HUES6 (cell line): ENCODE measurements around the gene ABCA13.

Experiments used
- H3K27ac ChIP-seq: 2 replicates; pipeline ENCODE4 v1.7.0; 2013; ENCODE audit warnings: low read depth, mild to moderate bottlenecking, low read length, inconsistent platforms
- H3K27me3 ChIP-seq: 2 replicates; pipeline ENCODE4 v1.6.1; 2013; ENCODE audit warnings: low read length; ENCODE audit not compliant: control insufficient read depth, insufficient read depth
- H3K36me3 ChIP-seq: 2 replicates; pipeline ENCODE4 v1.6.1; 2013; ENCODE audit warnings: low read length; ENCODE audit not compliant: control insufficient read depth, insufficient read depth
- H3K4me1 ChIP-seq: 2 replicates; pipeline ENCODE4 v1.6.1; 2013; ENCODE audit warnings: low read length; ENCODE audit not compliant: control insufficient read depth, insufficient read depth
- H3K4me3 ChIP-seq: 2 replicates; pipeline ENCODE4 v1.5.1; 2013; ENCODE audit warnings: low read depth, low read length
- H3K9ac ChIP-seq: one replicate; pipeline ENCODE4 v1.6.1; 2013; ENCODE audit warnings: mild to moderate bottlenecking, low read length
- H3K9me3 ChIP-seq: 2 replicates; pipeline ENCODE4 v1.6.1; 2013; ENCODE audit warnings: low read depth, low read length; ENCODE audit not compliant: control insufficient read depth, insufficient read depth

The ABCA13 gene

DNA sequence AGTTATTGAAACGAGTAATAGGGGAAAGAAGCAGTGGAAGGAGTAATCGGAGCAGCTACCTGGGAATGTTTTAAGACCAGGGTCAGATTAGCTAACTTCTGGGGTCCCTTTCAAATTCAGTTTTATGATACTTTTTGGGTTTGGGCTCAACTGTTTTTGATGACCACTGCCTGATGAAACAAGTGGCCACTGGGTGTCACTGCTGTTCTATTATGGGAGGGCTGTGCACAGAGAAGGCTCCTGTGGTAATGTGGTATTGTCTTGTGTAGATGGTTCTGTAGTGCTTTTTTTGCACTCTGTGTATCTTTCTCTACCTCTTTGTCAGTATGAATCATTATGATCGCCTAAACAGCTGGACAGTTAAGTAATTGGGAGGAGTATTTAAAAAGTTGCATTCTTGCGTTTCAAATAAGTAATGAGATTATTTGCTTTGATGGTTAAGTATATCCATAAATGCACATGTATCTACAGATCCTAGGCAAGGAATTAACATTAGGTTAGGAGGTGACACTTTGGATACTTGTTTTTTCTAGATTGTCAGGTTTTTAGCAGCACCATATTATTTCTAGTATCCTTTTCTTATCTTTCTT, 128.4 kb downstream of the ABCA13 start:
- Histone ChIP-seq H3K4me3 (no peak overlapping the region), H3K9me3 (0 out of 2 replicates have a peak, but pooled peaks cover 3% of the 10 kb centered on the region), H3K36me3 (no peaks in the 10 kb centered on the region), H3K27me3 (no peaks in the 10 kb centered on the region), H3K4me1 (peaks cover 16% of the 10 kb centered on the region), H3K9ac (no peak overlapping the region), H3K27ac (no peak overlapping the region)

DNA sequence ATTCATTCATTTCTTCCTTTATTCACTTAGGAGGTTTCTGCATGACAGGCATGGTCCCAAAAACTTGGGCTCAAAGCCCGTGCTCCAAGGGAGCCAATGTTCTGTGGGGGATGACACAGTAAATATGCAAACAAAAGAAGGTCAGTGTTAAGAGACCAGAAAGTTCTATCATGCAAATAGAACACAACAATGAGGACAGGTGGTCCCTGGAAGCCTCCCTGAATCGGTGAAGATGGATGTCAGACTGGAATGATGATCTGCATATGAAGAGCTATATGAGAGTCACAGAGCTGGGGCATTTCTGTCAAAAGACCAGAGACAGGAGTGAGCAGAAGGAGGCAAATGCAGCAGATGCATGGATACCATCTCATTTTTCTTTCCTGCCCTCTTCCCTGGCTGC, 129.0 kb downstream of the ABCA13 start:
- Histone ChIP-seq H3K9ac (no peak overlapping the region), H3K9me3 (0 out of 2 replicates have a peak, but pooled peaks cover 3% of the 10 kb centered on the region), H3K27ac (no peak overlapping the region), H3K36me3 (no peaks in the 10 kb centered on the region), H3K4me3 (no peak overlapping the region), H3K4me1 (peaks cover 16% of the 10 kb centered on the region), H3K27me3 (no peaks in the 10 kb centered on the region)

DNA sequence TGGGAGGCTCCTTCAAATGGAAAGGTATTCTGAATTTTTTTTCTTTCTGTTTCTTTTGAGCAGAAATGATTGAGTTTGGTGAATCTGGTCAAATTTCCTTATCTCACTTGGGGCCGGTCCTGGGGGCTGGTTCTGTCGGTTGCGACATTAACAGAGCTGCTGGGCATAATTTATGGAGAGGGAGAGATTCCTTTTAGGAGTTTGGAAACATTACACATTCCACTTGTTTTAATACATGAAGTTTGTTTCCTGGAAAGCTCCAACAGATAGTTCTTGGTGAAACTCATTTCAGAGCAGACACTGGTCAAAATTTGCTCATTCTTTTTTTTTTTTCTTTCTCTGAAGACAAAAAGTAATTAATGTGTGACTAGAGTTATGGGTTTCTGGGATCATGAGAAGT, 129.9 kb downstream of the ABCA13 start:
- Histone ChIP-seq H3K4me3 (no peak overlapping the region), H3K27me3 (no peaks in the 10 kb centered on the region), H3K27ac (no peak overlapping the region), H3K4me1 (peaks cover 16% of the 10 kb centered on the region), H3K9me3 (0 out of 2 replicates have a peak, but pooled peaks cover 3% of the 10 kb centered on the region), H3K36me3 (no peaks in the 10 kb centered on the region), H3K9ac (no peak overlapping the region)

DNA sequence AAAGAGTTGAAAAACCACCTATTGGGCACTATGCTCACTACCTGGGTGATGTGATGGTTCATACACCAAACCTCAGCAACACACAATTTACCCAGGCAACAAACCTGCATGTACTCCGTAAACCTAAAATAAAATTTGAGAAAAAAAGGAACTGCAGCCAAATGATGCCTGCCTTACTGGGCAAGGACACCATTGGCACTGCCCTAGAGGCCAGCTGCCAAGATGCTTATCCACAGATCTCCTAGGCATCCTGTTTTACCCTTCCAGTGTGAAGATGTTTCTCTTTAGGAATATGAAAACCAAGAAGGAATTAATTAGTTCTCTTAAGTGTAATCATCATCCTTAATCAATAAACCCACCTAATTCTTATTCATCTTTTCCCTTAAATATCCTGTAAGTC, 133.4 kb downstream of the ABCA13 start:
- H3K27me3 ChIP-seq = no peaks in the 10 kb centered on the region
- 0 out of 2 replicates have a peak, but pooled peaks cover 3% of the 10 kb centered on the region for H3K9me3 ChIP-seq
- H3K27ac ChIP-seq = no peak overlapping the region

DNA sequence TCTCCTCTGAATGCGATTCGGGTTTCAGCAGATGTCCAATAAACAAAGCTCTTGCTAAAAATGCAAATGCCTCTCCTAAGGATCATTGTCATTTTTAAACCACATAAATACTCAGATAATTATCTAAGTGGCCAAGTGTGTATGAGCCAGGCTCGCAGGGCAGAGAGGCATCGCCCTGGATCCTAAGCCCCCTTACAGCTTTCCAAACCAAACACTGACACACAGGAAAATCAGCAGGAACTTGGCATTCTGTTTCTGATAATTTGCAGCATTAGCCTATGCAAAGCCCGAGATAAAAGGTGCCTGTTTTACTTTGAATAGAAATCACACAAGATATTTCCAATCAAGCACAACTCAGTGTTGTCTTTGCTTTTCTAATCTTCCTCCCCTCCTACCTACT, 134.4 kb downstream of the ABCA13 start:
- Histone ChIP-seq H3K4me3 (no peak overlapping the region), H3K27ac (no peak overlapping the region), H3K36me3 (no peaks in the 10 kb centered on the region), H3K27me3 (no peaks in the 10 kb centered on the region), H3K4me1 (peaks cover 6% of the 10 kb centered on the region), H3K9ac (no peak overlapping the region), H3K9me3 (0 out of 2 replicates have a peak, but pooled peaks cover 3% of the 10 kb centered on the region)

More for the DNA sequence above, 133.4 kb downstream of the ABCA13 start:
- Histone ChIP-seq H3K9ac (no peak overlapping the region), H3K4me1 (peaks cover 16% of the 10 kb centered on the region), H3K4me3 (no peak overlapping the region), H3K36me3 (no peaks in the 10 kb centered on the region)

DNA sequence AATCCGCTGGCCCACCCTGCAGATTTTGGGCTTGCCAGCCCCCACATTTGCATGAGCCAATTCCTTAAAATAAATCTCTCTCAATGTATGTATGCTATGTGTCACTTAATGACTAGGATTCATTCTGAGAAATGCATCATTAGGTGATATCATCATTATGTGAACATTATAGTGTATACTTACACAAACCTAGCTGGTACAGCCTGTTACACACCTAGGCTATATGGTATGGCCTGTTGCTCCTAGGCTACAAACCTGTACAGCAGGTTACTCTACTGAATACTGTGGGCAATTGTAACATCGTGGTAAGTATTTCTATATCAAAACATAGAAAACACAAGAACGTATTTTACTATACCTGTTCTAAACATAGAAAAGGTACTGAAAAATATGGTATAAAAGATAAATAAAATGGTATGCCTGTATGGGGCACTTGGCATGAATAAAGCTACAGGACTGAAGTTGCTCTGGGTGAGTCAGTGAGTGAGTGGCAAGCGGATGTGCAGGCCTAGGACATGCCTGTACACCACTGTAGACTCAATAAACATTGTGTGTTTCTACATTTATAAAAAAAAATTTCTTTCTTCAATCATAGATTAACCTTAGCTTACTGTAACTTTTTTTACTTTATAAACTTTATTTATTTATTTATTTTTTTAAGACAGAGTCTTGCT, 135.9 kb downstream of the ABCA13 start:
- Histone ChIP-seq H3K27ac (no peak overlapping the region), H3K4me3 (no peak overlapping the region), H3K9ac (no peak overlapping the region), H3K36me3 (no peaks in the 10 kb centered on the region), H3K9me3 (0 out of 2 replicates have a peak, but pooled peaks cover 3% of the 10 kb centered on the region), H3K4me1 (no peaks in the 10 kb centered on the region; the same call in 1 of the 2 replicates), H3K27me3 (no peaks in the 10 kb centered on the region)

DNA sequence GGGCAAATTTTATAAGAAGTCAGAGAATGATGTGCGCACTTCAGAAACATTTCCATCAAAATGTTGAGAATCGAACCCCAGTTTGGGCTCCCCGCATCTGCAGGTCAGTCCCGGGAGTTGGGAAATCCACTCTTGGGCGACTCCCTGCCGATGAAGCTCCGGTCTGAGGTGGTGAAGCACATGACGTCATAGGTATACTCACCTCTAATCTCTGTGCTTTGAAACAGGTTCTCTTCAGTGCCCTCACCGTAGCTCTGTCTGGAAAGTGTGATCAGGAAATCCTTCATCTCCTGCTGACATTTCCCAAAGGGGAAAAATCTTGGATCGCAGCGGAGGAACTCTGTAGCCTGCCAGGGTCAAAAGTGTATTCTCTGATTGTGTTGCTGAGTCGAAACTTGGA, 138.5 kb downstream of the ABCA13 start:
- H3K27ac ChIP-seq = no peak overlapping the region
- no peaks in the 10 kb centered on the region; the same call in 1 of the 2 replicates for H3K4me1 ChIP-seq
- H3K9me3 ChIP-seq = no peaks in the 10 kb centered on the region
- H3K4me3 ChIP-seq = no peak overlapping the region
- no peaks in the 10 kb centered on the region for H3K27me3 ChIP-seq
- no peaks in the 10 kb centered on the region for H3K36me3 ChIP-seq
- no peak overlapping the region for H3K9ac ChIP-seq

DNA sequence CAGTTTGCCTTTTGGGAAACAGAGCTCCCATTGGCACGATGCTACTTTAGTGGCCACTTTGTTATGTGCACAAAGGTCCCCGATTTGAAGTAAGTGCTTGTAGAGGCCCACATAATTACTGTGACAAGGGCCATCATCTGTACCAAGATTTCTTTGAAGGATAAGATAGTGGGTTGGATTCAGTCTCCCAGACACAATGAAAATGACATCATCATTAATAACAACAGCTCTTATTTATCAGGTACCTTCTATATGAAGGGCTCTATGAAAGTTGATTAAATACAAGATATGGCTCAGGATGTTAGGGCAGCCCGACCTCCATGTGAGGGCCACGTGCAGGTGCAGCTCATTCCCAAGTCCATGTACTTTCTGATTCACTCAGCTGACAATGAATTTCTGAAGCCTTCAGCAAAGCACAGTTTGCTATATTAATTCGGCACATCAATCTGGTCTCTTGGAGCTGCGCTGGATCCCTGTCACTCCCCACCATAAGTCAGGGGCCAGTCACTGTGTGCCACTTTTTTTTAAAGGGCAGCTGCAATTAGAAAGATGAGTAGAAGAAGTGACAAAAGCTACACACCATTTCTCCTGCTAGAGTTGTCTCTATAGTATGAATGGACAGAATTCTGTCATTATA, 140.3 kb downstream of the ABCA13 start:
- no peak overlapping the region for H3K27ac ChIP-seq
- H3K36me3 ChIP-seq = no peaks in the 10 kb centered on the region
- no peaks in the 10 kb centered on the region for H3K4me1 ChIP-seq
- H3K9ac ChIP-seq = no peak overlapping the region
- H3K4me3 ChIP-seq = no peak overlapping the region
- no peaks in the 10 kb centered on the region; the same call in 1 of the 2 replicates for H3K9me3 ChIP-seq
- no peaks in the 10 kb centered on the region for H3K27me3 ChIP-seq

DNA sequence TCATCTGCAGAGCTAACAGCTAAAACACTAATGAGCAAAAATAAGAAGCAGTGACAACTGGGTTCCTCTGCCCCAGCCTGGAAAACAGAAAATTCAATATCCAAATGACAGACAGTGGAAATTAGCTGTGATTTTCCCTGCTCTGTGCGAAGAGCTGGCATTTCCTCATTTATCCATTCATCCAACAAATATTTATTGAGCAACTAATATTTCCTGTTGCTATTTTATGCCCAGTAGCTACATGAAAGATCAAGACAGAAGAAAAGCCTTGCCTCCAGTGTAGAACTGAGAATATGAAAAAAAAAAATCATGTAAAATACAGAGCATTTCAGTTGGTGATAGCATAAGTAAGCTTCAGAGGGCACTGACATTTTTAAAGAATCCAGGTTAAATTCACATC, 140.9 kb downstream of the ABCA13 start:
- Histone ChIP-seq H3K9me3 (no peaks in the 10 kb centered on the region; the same call in 1 of the 2 replicates), H3K27me3 (no peaks in the 10 kb centered on the region), H3K36me3 (no peaks in the 10 kb centered on the region), H3K4me1 (no peaks in the 10 kb centered on the region), H3K9ac (no peak overlapping the region), H3K4me3 (no peak overlapping the region), H3K27ac (no peak overlapping the region)

DNA sequence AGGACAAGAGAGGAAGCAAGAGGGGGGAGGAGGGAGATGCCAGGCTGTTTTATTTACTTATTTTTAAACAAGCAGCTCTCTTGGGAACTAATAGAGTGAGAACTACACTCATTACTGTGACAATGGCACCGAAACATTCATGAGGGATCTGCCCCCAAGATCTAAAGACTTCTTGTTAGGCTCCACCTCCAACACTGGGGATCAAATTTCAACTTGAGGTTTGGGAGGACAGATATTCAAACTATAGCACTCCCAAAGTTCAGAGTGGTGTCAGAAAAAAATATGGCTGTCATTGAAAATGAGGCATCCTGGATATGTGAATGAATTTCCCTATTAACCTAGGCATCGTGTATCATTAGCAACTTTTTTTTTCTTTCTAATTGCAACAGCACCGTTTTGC, 145.5 kb downstream of the ABCA13 start:
- Histone ChIP-seq H3K9me3 (no peaks in the 10 kb centered on the region; the same call in 1 of the 2 replicates), H3K4me3 (no peak overlapping the region), H3K4me1 (no peaks in the 10 kb centered on the region), H3K27ac (no peak overlapping the region), H3K9ac (no peak overlapping the region), H3K27me3 (no peaks in the 10 kb centered on the region), H3K36me3 (no peaks in the 10 kb centered on the region)

DNA sequence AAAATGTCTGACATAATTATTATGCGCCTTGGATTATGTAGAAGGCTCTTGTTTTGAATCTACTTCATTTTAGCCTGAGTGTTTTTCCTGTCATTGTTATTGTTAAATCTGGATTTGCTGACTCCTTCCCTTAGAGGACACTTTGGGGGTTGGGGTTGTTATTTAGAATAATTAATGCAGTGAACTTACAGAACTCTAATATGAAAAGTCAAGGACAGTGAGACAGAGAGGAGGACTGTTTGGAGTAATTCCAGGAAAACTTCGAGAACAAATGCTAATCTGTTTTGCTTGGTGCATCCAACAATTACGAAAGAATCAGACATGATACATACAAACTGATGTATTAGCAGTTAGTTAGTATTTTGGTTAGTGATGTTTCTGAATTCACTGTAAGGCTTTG, 146.1 kb downstream of the ABCA13 start:
- Histone ChIP-seq H3K9me3 (no peaks in the 10 kb centered on the region; the same call in 1 of the 2 replicates), H3K27me3 (no peaks in the 10 kb centered on the region), H3K27ac (no peak overlapping the region), H3K4me3 (no peak overlapping the region), H3K4me1 (no peaks in the 10 kb centered on the region), H3K36me3 (no peaks in the 10 kb centered on the region), H3K9ac (no peak overlapping the region)
